A673 (cell line): ENCODE data around the gene SIM2. TPM values are rescaled to one million over a fixed set of nuclear protein-coding genes. Genes with fewer than 3 reads are reported as not detected.

ENCODE experiments used
- BruUV-seq: library from RNA; stranded (reverse); fragments of 400-500 nt; replicated peaks from 2 replicates; lab custom pipeline; 2021; lab: Mats Ljungman, UMichigan
- CTCF ChIA-PET: fragments of 300-600 bp; sonication (Branson Sonifier 250); formaldehyde crosslinking; loops from one replicate; lab custom pipeline; 2022; ENCODE audit warnings: antibody characterized with exemption; lab: Charles Lee
- POLR2A ChIA-PET: fragments of 300-600 bp; sonication (Branson Sonifier 250); formaldehyde crosslinking; loops from one replicate; lab custom pipeline; 2022; ENCODE audit warnings: antibody characterized with exemption; ENCODE audit not compliant: low non-redundant PET; lab: Charles Lee
- DNase-seq: peaks from one replicate; pipeline ENCODE4 v3.0.0-alpha.2; 2015; ENCODE audit warnings: low spot score
- H3K27ac ChIP-seq: fragments of 200-600 bp; sonication (generic); 2 replicates; pipeline ENCODE4 v1.5.1; 2016; ENCODE audit warnings: mixed run types, low read depth, mild to moderate bottlenecking, mixed read lengths, antibody characterized with exemption, low read length; ENCODE audit not compliant: poor library complexity, severe bottlenecking
- H3K27me3 ChIP-seq: fragments of 200-600 bp; sonication (generic); replicated peaks from 2 replicates; pipeline ENCODE4 v1.6.1; 2017; ENCODE audit warnings: mixed run types, low read depth, mild to moderate bottlenecking, mixed read lengths, antibody characterized with exemption, low read length; ENCODE audit not compliant: insufficient read depth, poor library complexity
- H3K36me3 ChIP-seq: fragments of 200-600 bp; sonication (generic); 2 replicates; pipeline ENCODE4 v1.6.1; 2016; ENCODE audit warnings: mixed run types, mild to moderate bottlenecking, mixed read lengths, antibody characterized with exemption, low read length; ENCODE audit not compliant: insufficient read depth, poor library complexity, severe bottlenecking
- H3K4me1 ChIP-seq: fragments of 200-600 bp; sonication (generic); 2 replicates; pipeline ENCODE4 v1.6.1; 2017; ENCODE audit warnings: mixed run types, mild to moderate bottlenecking, mixed read lengths, antibody characterized with exemption, low read length; ENCODE audit not compliant: insufficient read depth, poor library complexity, severe bottlenecking
- H3K4me3 ChIP-seq: fragments of 200-600 bp; sonication (generic); 2 replicates; pipeline ENCODE4 v1.5.1; 2016; ENCODE audit warnings: low read depth, mixed run types, mild to moderate bottlenecking, mixed read lengths, low read length; ENCODE audit not compliant: poor library complexity, severe bottlenecking
- H3K9me3 ChIP-seq: fragments of 200-600 bp; sonication (generic); 2 replicates; pipeline ENCODE4 v1.6.1; 2016; ENCODE audit warnings: mixed run types, low read depth, mild to moderate bottlenecking, mixed read lengths, antibody characterized with exemption, low read length; ENCODE audit not compliant: poor library complexity, severe bottlenecking
- EZH2 ChIP-seq: fragments of 200-600 bp; sonication (generic); IDR thresholded peaks from 2 replicates; pipeline ENCODE4 v1.6.1; 2017; ENCODE audit warnings: borderline replicate concordance, low read depth, mild to moderate bottlenecking, mixed read lengths, antibody characterized with exemption, low read length; ENCODE audit not compliant: poor library complexity, severe bottlenecking
- intact Hi-C: fragments of 100-400 bp; cut with micrococcal nuclease; formaldehyde crosslinking; loops from one replicate; pipeline ENCODE4 v1.10.0; 2022; ENCODE audit not compliant: unreplicated experiment
- total RNA-seq: library from RNA; stranded (reverse); gene quantifications from 2 replicates; pipeline ENCODE4 v1.2.3, GENCODE V29; 2021
- TF ChIP-seq, protein P1 (sequence below): fragments of 300-800, 200-600 bp; sonication (generic); conservative IDR thresholded peaks from 2 replicates; pipeline ENCODE4 v1.5.1; 2017; ENCODE audit warnings: low read depth, mild to moderate bottlenecking, antibody characterized with exemption, low read length, moderate library complexity, mixed read lengths

The SIM2 gene
- total RNA-seq, 1 experiment from 2014 or later = 42.7 TPM

DNA sequence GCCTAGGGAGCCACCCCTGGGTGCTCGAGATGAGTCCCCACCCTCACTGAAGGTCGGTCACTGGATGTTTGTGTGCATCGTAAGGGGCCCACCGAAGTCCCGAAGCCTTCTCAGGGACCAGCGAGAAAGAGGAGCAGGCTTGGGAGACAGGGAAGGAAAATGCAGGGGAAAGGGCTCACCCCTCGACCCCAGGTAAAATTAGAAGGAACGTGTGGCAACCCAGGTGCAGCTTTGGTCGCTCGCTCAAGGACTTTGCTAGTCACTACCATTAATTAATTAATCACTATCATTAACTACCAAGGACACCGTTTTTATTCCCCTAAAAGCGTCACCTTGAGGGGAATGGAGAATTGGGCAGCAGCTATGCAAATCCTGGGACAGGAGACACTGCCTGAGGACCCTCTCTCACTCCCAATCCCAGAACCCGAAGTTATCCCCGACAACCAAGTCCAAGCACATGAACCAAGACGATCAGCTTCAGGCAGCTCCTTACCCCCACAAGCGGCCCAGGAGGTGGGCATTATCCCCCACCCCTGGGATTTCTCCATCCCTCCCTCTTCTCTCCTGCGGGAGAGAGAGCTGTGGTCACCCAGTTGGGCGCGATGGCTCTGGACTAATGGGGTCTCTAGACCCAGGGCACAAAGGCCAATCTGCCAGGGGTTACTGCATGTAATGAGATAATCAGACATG, 4.2 kb upstream of the SIM2 start:
- BruUV-seq = no TSS peak
- POLR2A ChIA-PET = no interaction called here
- H3K4me1 ChIP-seq = peaks cover 20% of the 10 kb centered on the region

DNA sequence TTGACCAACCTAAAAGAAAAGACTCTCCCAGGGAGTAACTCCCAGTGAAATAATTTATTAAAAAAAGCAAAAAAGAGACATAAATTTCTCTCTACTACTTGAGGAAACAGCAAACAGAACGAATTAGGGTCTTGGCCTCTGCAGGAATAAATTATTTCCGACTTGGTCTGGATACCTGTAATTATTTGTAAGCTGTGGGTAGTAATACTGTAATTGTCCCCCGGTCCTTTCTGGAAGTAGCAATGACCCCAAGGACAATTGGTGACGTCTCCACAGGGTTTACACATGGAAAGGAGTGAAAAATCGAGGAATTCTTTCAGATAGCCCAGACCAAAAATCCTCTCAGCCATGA, 3.7 kb upstream of the SIM2 start:
- H3K27me3 ChIP-seq = peaks cover under 1% of the 10 kb centered on the region
- H3K36me3 ChIP-seq = peaks cover 4% of the 10 kb centered on the region
- H3K27ac ChIP-seq = no peak overlapping the region
- TF ChIP-seq, protein P1, sequence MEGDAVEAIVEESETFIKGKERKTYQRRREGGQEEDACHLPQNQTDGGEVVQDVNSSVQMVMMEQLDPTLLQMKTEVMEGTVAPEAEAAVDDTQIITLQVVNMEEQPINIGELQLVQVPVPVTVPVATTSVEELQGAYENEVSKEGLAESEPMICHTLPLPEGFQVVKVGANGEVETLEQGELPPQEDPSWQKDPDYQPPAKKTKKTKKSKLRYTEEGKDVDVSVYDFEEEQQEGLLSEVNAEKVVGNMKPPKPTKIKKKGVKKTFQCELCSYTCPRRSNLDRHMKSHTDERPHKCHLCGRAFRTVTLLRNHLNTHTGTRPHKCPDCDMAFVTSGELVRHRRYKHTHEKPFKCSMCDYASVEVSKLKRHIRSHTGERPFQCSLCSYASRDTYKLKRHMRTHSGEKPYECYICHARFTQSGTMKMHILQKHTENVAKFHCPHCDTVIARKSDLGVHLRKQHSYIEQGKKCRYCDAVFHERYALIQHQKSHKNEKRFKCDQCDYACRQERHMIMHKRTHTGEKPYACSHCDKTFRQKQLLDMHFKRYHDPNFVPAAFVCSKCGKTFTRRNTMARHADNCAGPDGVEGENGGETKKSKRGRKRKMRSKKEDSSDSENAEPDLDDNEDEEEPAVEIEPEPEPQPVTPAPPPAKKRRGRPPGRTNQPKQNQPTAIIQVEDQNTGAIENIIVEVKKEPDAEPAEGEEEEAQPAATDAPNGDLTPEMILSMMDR = no peak
- TF ChIP-seq EZH2 = no peak
- ChIA-PET CTCF (no interaction called here), POLR2A (no interaction called here)
- intact Hi-C loops = loop anchor here (5.0 kb wide), 1 partner anchor 33 kb away; no protein-coding TSS in a partner anchor
- no TSS peak for BruUV-seq
- H3K4me1 ChIP-seq = peaks cover 20% of the 10 kb centered on the region
- H3K4me3 ChIP-seq = no peak overlapping the region
- no peak for DNase-seq
- no peaks in the 10 kb centered on the region for H3K9me3 ChIP-seq

More for the DNA sequence above, 4.2 kb upstream of the SIM2 start:
- Histone ChIP-seq H3K4me3 (no peak overlapping the region), H3K27me3 (no peaks in the 10 kb centered on the region), H3K9me3 (no peaks in the 10 kb centered on the region), H3K36me3 (peaks cover 4% of the 10 kb centered on the region), H3K27ac (peak overlapping the region; percentile 37)
- no peak for DNase-seq
- TF ChIP-seq EZH2 = no peak
- TF ChIP-seq, protein P1 = no peak
- CTCF ChIA-PET = no interaction called here
- intact Hi-C loops = loop anchor here (5.0 kb wide), 1 partner anchor 32 kb away; no protein-coding TSS in a partner anchor

GRCh38 chr21:36695671-36696389, 3.1 kb upstream of the SIM2 start:
- CTCF ChIA-PET = no interaction called here
- intact Hi-C loops = loop anchor here (5.0 kb wide), 1 partner anchor 34 kb away; no protein-coding TSS in a partner anchor
- peaks cover 6% of the 10 kb centered on the region for H3K27me3 ChIP-seq

More at GRCh38 chr21:36695671-36696389, 3.1 kb upstream of the SIM2 start:
- Histone ChIP-seq H3K9me3 (no peaks in the 10 kb centered on the region), H3K27ac (no peak overlapping the region), H3K36me3 (peaks cover 9% of the 10 kb centered on the region), H3K4me1 (peaks cover 14% of the 10 kb centered on the region), H3K4me3 (no peak overlapping the region)
- BruUV-seq = no TSS peak
- DNase-seq = no peak
- no peak for TF ChIP-seq EZH2
- TF ChIP-seq, protein P1 = no peak
- POLR2A ChIA-PET = no interaction called here
